Right lobe of liver (tissue), 4 donors: ENCODE measurements around the gene MAP3K14.

Experiments used
- POLR2A ChIP-seq: fragments of 450-650 bp; IDR thresholded peaks from one replicate; pipeline ENCODE4 v1.6.1; 2017; ENCODE audit warnings: antibody characterized with exemption, mild to moderate bottlenecking
- TF ChIP-seq, protein P1 (sequence below), 4 donors: fragments of 200-600 bp in 3 of 4; fragments of 450-650 bp in 1 of 4; IDR thresholded peaks; one replicate each; pipeline versions ENCODE4 v1.5.1 to v1.8.0; 2016 to 2022; ENCODE audit warnings: antibody characterized with exemption in 4 of 4, mild to moderate bottlenecking in 2 of 4
- donor health status: DM: no; HTN: no; CAD: no.
- donor health status: DM: no; HTN: no; CAD: no.
- donor health status: DM: no; HTN: yes; CAD: no.

DNA sequence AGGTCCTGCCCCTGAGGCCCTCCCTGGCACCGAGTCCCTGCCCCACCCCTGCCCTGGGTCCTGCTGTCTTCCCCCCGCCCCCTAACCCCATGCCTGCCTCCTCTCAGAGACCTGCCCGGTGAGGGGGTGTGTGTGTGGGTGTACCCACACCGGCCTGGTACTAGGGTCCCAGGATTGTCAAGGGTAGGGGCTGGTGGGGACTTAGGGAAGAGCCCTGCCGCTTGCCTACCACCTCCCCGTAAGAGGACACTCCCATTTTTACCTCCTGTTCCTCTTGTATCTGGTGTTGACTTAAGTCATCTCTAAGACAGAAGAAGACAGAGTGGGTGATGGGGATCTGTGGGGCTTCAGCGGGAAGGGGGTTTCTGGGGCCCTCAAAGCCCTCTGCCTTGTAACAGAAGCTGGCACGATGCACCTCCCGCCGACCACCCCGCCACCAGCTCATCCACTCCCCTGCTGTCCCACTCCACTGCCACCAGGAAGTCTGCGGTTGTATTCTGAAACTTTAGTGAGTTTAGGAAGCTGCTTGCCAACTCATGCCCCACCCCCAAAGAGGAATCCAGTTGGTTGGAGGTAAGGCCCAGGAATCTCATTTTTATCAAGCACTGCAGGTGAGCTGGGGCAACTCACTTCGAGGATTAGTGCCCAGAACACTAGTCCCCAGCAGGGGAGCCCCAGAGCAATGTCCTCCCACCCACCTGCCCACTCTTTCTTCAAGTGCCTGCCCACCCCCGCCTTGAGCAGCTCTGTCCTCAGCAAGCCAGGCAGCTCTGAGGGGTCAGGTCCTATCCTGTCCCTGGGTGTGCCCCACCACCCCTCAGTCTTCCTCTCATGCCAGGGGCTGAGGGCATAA lies 60.5 kb downstream of the MAP3K14 start:
- no peak for TF ChIP-seq POLR2A
- TF ChIP-seq, protein P1, sequence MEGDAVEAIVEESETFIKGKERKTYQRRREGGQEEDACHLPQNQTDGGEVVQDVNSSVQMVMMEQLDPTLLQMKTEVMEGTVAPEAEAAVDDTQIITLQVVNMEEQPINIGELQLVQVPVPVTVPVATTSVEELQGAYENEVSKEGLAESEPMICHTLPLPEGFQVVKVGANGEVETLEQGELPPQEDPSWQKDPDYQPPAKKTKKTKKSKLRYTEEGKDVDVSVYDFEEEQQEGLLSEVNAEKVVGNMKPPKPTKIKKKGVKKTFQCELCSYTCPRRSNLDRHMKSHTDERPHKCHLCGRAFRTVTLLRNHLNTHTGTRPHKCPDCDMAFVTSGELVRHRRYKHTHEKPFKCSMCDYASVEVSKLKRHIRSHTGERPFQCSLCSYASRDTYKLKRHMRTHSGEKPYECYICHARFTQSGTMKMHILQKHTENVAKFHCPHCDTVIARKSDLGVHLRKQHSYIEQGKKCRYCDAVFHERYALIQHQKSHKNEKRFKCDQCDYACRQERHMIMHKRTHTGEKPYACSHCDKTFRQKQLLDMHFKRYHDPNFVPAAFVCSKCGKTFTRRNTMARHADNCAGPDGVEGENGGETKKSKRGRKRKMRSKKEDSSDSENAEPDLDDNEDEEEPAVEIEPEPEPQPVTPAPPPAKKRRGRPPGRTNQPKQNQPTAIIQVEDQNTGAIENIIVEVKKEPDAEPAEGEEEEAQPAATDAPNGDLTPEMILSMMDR (IDR thresholded peaks at IDR 0.05) = no peak
